GM12878 (cell line): ENCODE data around the gene ATP5PD. TPM values are rescaled to one million over a fixed set of nuclear protein-coding genes. Genes with fewer than 3 reads are reported as not detected.

Experiments used
- ATAC-seq: fragments of 200-7000 bp; cut with Tn5 transposase; 3 replicates; pipeline ENCODE4 v1.9.1; 2020; ENCODE audit warnings: mild to moderate bottlenecking, moderate library complexity
- BruUV-seq: library from RNA; stranded (reverse); fragments of 400-500 nt; replicated peaks from 2 replicates; lab custom pipeline; 2021; lab: Mats Ljungman, UMichigan
- CTCF ChIA-PET: fragments of 300-600 bp; sonication (Branson Sonifier 250); formaldehyde crosslinking; extraction: SDS; loops from one replicate; lab custom pipeline; 2021; ENCODE audit warnings: inconsistent platforms; lab: Yijun Ruan, JAX
- POLR2A ChIA-PET: fragments of 350-600 bp; formaldehyde crosslinking; extraction: SDS; loops from one replicate; lab custom pipeline; 2021; ENCODE audit warnings: inconsistent platforms; lab: Charles Lee
- RAD21 ChIA-PET: fragments of 300-600 bp; sonication (Branson Sonifier 250); formaldehyde crosslinking; loops from one replicate; lab custom pipeline; 2023; ENCODE audit warnings: antibody characterized with exemption; ENCODE audit not compliant: unreplicated experiment; lab: Charles Lee
- SMC1A ChIA-PET: fragments of 300-600 bp; sonication (Branson Sonifier 250); formaldehyde crosslinking; loops from one replicate; lab custom pipeline; 2023; ENCODE audit not compliant: unreplicated experiment, uncharacterized antibody; lab: Charles Lee
- DNase-seq: peaks from one replicate; pipeline ENCODE4 v3.0.0-alpha.2; 2011; ENCODE audit warnings: low read depth, low spot score
- FAIRE-seq: peaks from 3 replicates; lab custom pipeline; 2011; peaks lifted over from hg19 to GRCh38; lab: Jason Lieb, UNC
- H2AFZ ChIP-seq: 2 replicates; pipeline ENCODE4 v1.6.0; 2011; ENCODE audit warnings: low read depth, low read length, control low read depth; ENCODE audit not compliant: control insufficient read depth
- H3K27ac ChIP-seq: 2 replicates; pipeline ENCODE4 v1.5.1; 2011; ENCODE audit warnings: control low read depth; ENCODE audit not compliant: control insufficient read depth, insufficient read depth
- H3K27me3 ChIP-seq, 2 experiments: replicated peaks in 1 of 2; 2 replicates each; pipeline versions ENCODE4 v1.6.0 to v1.6.1; 2011; ENCODE audit warnings: low read length in 1 of 2; ENCODE audit not compliant: control insufficient read depth in 2 of 2, insufficient read depth in 2 of 2
- H3K36me3 ChIP-seq, 2 experiments: 2 replicates each; pipeline ENCODE4 v1.5.1; 2011; ENCODE audit warnings: low read length in 1 of 2; ENCODE audit not compliant: control insufficient read depth in 2 of 2, insufficient read depth in 2 of 2
- H3K4me1 ChIP-seq: 2 replicates; pipeline ENCODE4 v1.6.1; 2011; ENCODE audit warnings: mild to moderate bottlenecking, low read length, moderate library complexity, mixed read lengths; ENCODE audit not compliant: control insufficient read depth, insufficient read depth
- H3K4me2 ChIP-seq: 2 replicates; pipeline ENCODE4 v1.6.0; 2011; ENCODE audit warnings: control low read depth; ENCODE audit not compliant: control insufficient read depth, insufficient read depth
- H3K4me3 ChIP-seq: fragments of 200-600 bp; sonication (generic); 2 replicates; pipeline ENCODE4 v1.5.1; 2016
- H3K79me2 ChIP-seq: 2 replicates; pipeline ENCODE4 v1.6.0; 2011; ENCODE audit warnings: low read length; ENCODE audit not compliant: control insufficient read depth, insufficient read depth
- H3K9ac ChIP-seq: 2 replicates; pipeline ENCODE4 v1.8.0; 2011; ENCODE audit warnings: low read length, control low read depth, mixed read lengths; ENCODE audit not compliant: control insufficient read depth, insufficient read depth
- H3K9me3 ChIP-seq: replicated peaks from 3 replicates; pipeline ENCODE4 v1.5.1; 2011; ENCODE audit warnings: mild to moderate bottlenecking, low read length; ENCODE audit not compliant: control insufficient read depth, insufficient read depth
- H4K20me1 ChIP-seq: 2 replicates; pipeline ENCODE4 v1.6.0; 2011; ENCODE audit not compliant: control insufficient read depth, insufficient read depth
- CEBPB ChIP-seq, 2 experiments: fragments of 150-350 bp in 1 of 2; IDR thresholded peaks; 2 replicates each; pipeline ENCODE4 v1.6.1; 2012 to 2014; ENCODE audit warnings: low read depth in 2 of 2, low read length in 2 of 2, borderline replicate concordance in 1 of 2, inconsistent platforms in 1 of 2
- ESRRA ChIP-seq: IDR thresholded peaks from 2 replicates; pipeline ENCODE4 v1.6.1; 2012; ENCODE audit warnings: mild to moderate bottlenecking, low read length, improper control_type of control experiment
- FOS ChIP-seq: IDR thresholded peaks from 3 replicates; pipeline ENCODE4 v1.6.1; 2011; ENCODE audit warnings: borderline replicate concordance; ENCODE audit not compliant: insufficient read length; ENCODE audit errors: extremely low read depth
- HCFC1 ChIP-seq: fragments of 150-350 bp; IDR thresholded peaks from 2 replicates; pipeline ENCODE4 v1.6.1; 2014; ENCODE audit warnings: low read length
- HDAC6 ChIP-seq: fragments of 200-600 bp; sonication (generic); IDR thresholded peaks from one replicate; pipeline ENCODE4 v1.8.0; 2017; ENCODE audit warnings: antibody characterized with exemption; ENCODE audit not compliant: unreplicated experiment
- POLR2A ChIP-seq: IDR thresholded peaks from 2 replicates; pipeline ENCODE4 v1.6.1; 2011; ENCODE audit warnings: low read depth, mild to moderate bottlenecking, low read length
- SIN3A ChIP-seq: IDR thresholded peaks from 2 replicates; pipeline ENCODE4 v1.6.1; 2012; ENCODE audit warnings: low read depth, low read length, improper control_type of control experiment
- WGBS: methylation state at CpG from one replicate; pipeline ENCODE4 v1.1.6; 2016; ENCODE audit warnings: low lambda C conversion rate; ENCODE audit not compliant: insufficient replicate concordance, insufficient coverage; ENCODE audit errors: missing lambda C conversion rate; 5-methylcytosine and 5-hydroxymethylcytosine counted together
- in situ Hi-C: fragments of 300-500 bp; cut with MboI; formaldehyde crosslinking; loops from 9 replicates; pipeline ENCODE4 v1.14.3; 2018; ENCODE audit warnings: mixed read lengths
- intact Hi-C: fragments of 100-400 bp; cut with micrococcal nuclease; formaldehyde crosslinking; loops from one replicate; pipeline ENCODE4 v1.14.2; 2022; ENCODE audit not compliant: unreplicated experiment
- polyA plus RNA-seq, 11 experiments: library from polyadenylated mRNA; depleted of rRNA in 4 of 11; unstranded in 6 of 11; stranded (reverse) in 5 of 11; fragments of >200 nt; fragmentation: Nextera tagmentation in 4 of 11; fragmentation: Illumina TruSeq in 1 of 11; extraction: Ambion mirVana in 4 of 11; extraction: Trizol in 1 of 11; gene quantifications; 1 replicate in 1 of 11; 2 replicates in 10 of 11; pipeline versions ENCODE4 v1.2.1 to v1.2.3, GENCODE V29; 2011 to 2016; ENCODE audit warnings: inconsistent platforms in 2 of 11, missing spikeins in 2 of 11, low read depth in 1 of 11
- total RNA-seq, 4 experiments: library from RNA; depleted of rRNA in 3 of 4; stranded (reverse); fragments of >200 nt in 3 of 4; fragmentation: Illumina TruSeq in 1 of 4; extraction: Trizol in 1 of 4; gene quantifications; 2 replicates each; pipeline versions ENCODE4 v1.2.1 to v1.2.3, GENCODE V29; 2013 to 2021

Gene ATP5PD
- total and polyA plus RNA-seq, 10 of the 15 experiments (the other 5 are each of a cell fraction or from before 2014, with no cell fraction given), result 172 to 772 (median 321) TPM

DNA sequence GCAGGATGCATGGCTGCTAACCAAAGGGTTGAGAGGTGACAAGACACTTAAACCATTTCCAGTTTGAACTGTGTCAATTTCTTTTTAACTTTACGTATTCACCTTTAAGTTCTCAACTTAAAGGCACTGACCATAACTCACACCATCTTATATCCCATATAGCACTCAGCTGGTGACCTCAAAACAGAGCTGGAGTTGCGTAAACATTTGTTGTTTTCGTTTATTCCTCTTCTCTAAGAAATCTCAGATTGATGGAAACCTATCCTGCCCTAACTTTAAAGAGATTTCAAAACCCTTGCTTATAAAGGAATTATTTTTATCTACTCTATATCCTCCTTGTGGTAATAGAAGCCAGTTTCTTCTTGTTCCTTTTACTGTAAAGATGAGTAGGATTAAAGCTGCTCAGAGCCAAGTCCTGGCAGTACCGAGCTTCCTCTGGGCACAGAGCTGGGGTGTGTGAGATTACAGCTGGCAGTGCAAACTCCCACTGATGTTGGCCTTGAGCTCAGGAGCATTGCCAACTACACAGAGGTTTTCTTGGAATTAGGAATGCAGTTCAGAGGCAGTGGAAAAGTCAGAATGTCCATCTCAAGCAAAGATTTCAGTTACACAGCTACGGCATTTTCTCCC, 1.6 kb upstream of the ATP5PD start:
- WGBS, result 51% methylated on average over 5 of the region's 5 CpGs
- in situ Hi-C loops (no loop called here), intact Hi-C loops (no loop called here)
- ATAC-seq, result no peak
- ChIA-PET CTCF (interaction anchor here (0.8 to 2.7 kb wide), 13 partner anchors 9 to 155 kb away, joined by 3 to 16 read pairs (median 5); partner anchors contain the start of gene MRPL58), RAD21 (interaction anchor here (0.5 to 4.3 kb wide), 9 partner anchors 11 to 87 kb away, joined by 3 to 22 read pairs (median 5); no protein-coding TSS in a partner anchor), SMC1A (interaction anchor here (0.9 to 2.5 kb wide), 8 partner anchors 8 to 124 kb away, joined by 3 to 11 read pairs (median 6); partner anchors contain the start of gene MRPL58), POLR2A (interaction anchor here (0.5 to 1.4 kb wide), 9 partner anchors 12 to 202 kb away, joined by 3 to 7 read pairs (median 4); partner anchors contain the start of genes CDR2L and MRPL58)
- Histone ChIP-seq H4K20me1 (no peaks in the 10 kb centered on the region), H3K4me1 (peaks cover 3% of the 10 kb centered on the region), H3K9ac (no peak overlapping the region; the same call in 1 of the 2 replicates), H3K9me3 (no peaks in the 10 kb centered on the region), H3K36me3 (no peaks in the 10 kb centered on the region; a peak in 2 of 4 replicates), H3K27me3 (no peaks in the 10 kb centered on the region), H3K27ac (no peak overlapping the region), H3K4me2 (peak overlapping the region; percentile 87), H3K4me3 (peak overlapping the region; percentile 97), H2AFZ (no peak overlapping the region), H3K79me2 (peaks cover 22% of the 10 kb centered on the region)
- no TSS peak for BruUV-seq
- no peak for FAIRE-seq
- TF ChIP-seq SIN3A (no peak), POLR2A (no peak), CEBPB (IDR thresholded peaks at IDR 0.05; ENCODE audit: borderline replicate concordance in 1 of 2, low read depth in 2 of 2, low read length in 2 of 2) (no peak), ESRRA (no peak), HDAC6 (no peak), HCFC1 (no peak), FOS (no peak)
- no peak for DNase-seq
